NCI-H2029 (cell line): ENCODE data around the gene KCNQ1.

Experiments
- DNase-seq: peaks from one replicate; lab custom pipeline; 2025; lab: John Stamatoyannopoulos, UW

KCNQ1 gene

GRCh38 chr11:2779981-2780849 lies 335.4 kb downstream of the KCNQ1 start:
- no peak for DNase-seq

GRCh38 chr11:2780850-2781407 lies 336.1 kb downstream of the KCNQ1 start:
- no peak for DNase-seq

GRCh38 chr11:2781408-2782274 lies 336.8 kb downstream of the KCNQ1 start:
- no peak for DNase-seq

- DNase-seq, result no peak
Observed at GRCh38 chr11:2782769-2783168, 338.0 kb downstream of the KCNQ1 start.

GRCh38 chr11:2783536-2784082 lies 338.8 kb downstream of the KCNQ1 start:
- no peak for DNase-seq

GRCh38 chr11:2787816-2788167 lies 343.0 kb downstream of the KCNQ1 start:
- DNase-seq, result no peak

GRCh38 chr11:2788168-2789071 lies 343.6 kb downstream of the KCNQ1 start:
- no peak for DNase-seq

- no peak for DNase-seq
Observed at GRCh38 chr11:2789331-2789730, 344.5 kb downstream of the KCNQ1 start.

- DNase-seq, result no peak
Observed at GRCh38 chr11:2789791-2790567, 345.2 kb downstream of the KCNQ1 start.

GRCh38 chr11:2790568-2790921 lies 345.7 kb downstream of the KCNQ1 start:
- DNase-seq, result no peak

GRCh38 chr11:2791139-2791520 lies 346.3 kb downstream of the KCNQ1 start:
- DNase-seq, result no peak

- peak; percentile 42 for DNase-seq
Observed at GRCh38 chr11:2791521-2792380, 346.9 kb downstream of the KCNQ1 start.

- DNase-seq, result no peak
Observed at GRCh38 chr11:2792381-2793250, 347.8 kb downstream of the KCNQ1 start.

GRCh38 chr11:2793701-2794045 lies 348.9 kb downstream of the KCNQ1 start:
- DNase-seq, result no peak

GRCh38 chr11:2794046-2794967 lies 349.5 kb downstream of the KCNQ1 start:
- no peak for DNase-seq

- no peak for DNase-seq
Observed at GRCh38 chr11:2794968-2795322, 350.1 kb downstream of the KCNQ1 start.

- no peak for DNase-seq
Observed at GRCh38 chr11:2795491-2795991, 350.7 kb downstream of the KCNQ1 start.

- no peak for DNase-seq
Observed at GRCh38 chr11:2796091-2796490, 351.3 kb downstream of the KCNQ1 start.
